Stimulated activated CD8-positive, alpha-beta memory T cell treated with anti-CD3 and anti-CD28 coated beads, Interleukin-4, amount 100 ng/mL, for 1 hour (primary cell): ENCODE measurements around the gene SFI1.
"Not testable (repeated sequence)": the region's sequence is repeated elsewhere in the genome, so short reads cannot be mapped to it uniquely, and the experiment has no call there.

Source experiments
- DNase-seq, 2 donors: peaks; one replicate each; pipeline ENCODE4 v3.0.0-alpha.2; 2020; ENCODE audit warnings: low read depth in 2 of 2, low spot score in 1 of 2

SFI1 gene

GRCh38 chr22:31540166-31540565 lies 43.8 kb downstream of the SFI1 start:
- DNase-seq: not testable (repeated sequence)

GRCh38 chr22:31540966-31541365 lies 44.6 kb downstream of the SFI1 start:
- no peak for DNase-seq

GRCh38 chr22:31544481-31545480 lies 48.4 kb downstream of the SFI1 start:
- no peak for DNase-seq

- DNase-seq: no peak
These were observed 54.6 kb downstream of the SFI1 start for GRCh38 chr22:31550871-31551370.

- DNase-seq: no peak
These were observed 60.4 kb downstream of the SFI1 start for GRCh38 chr22:31556627-31557203.

GRCh38 chr22:31558546-31558945 lies 62.2 kb downstream of the SFI1 start:
- DNase-seq: not testable (repeated sequence)

GRCh38 chr22:31561238-31561887 lies 65.0 kb downstream of the SFI1 start:
- DNase-seq: peak in 1 of 2 donors; percentile 11

GRCh38 chr22:31561970-31562369 lies 65.6 kb downstream of the SFI1 start:
- no peak for DNase-seq

GRCh38 chr22:31566484-31566883 lies 70.1 kb downstream of the SFI1 start:
- DNase-seq: no peak

- no peak for DNase-seq
These were observed 70.9 kb downstream of the SFI1 start for GRCh38 chr22:31567196-31567595.

- no peak for DNase-seq
These were observed 71.4 kb downstream of the SFI1 start for GRCh38 chr22:31567702-31568101.

DNA sequence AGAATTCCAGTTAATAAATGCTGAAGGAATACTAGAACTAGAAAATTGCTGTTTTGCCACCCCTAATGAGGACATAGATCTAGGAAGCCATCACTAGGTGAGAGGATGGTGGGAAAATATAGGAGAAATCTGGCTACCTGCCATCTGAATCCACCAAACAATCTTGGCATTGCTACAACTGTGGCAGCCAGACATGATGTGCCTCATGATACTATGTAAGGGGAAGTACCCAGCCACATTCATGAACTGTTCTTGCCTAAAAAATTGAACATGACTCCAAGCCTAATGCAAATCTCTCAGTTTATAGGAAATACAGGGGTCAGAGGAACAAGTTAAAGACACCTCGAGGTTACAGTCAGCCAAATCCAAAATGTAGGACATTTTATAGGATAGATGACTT lies 72.8 kb downstream of the SFI1 start:
- DNase-seq: no peak

GRCh38 chr22:31572939-31573338 lies 76.6 kb downstream of the SFI1 start:
- no peak for DNase-seq

DNA sequence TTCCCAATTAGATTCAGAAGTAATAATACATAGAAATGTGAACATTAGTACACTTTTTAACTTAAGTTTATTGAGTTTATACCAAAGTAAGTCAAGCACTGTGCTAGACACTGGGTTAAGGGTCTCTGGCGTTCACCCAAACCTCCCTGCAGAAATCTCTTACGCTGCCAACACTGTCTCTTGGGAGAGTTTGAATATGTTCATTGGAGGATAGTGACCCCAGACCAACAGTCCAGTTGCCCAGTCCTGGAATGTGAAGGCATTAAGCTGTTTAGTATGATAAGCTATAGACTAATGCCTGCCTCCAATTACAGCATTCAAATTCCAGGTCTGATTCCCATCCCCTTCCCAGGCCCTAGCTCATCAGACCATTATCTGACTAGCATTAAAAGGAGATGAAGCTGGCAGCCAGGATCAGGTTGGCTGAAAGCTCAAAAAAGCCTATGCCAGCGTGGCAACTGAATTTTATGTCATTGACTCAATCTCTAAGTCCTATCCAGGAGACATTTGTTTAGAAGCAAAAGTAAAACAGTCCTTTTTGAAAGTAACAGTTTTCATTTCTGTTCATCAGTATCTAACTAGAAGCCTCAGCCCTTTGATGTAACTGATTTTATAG lies 77.8 kb downstream of the SFI1 start:
- no peak for DNase-seq

DNA sequence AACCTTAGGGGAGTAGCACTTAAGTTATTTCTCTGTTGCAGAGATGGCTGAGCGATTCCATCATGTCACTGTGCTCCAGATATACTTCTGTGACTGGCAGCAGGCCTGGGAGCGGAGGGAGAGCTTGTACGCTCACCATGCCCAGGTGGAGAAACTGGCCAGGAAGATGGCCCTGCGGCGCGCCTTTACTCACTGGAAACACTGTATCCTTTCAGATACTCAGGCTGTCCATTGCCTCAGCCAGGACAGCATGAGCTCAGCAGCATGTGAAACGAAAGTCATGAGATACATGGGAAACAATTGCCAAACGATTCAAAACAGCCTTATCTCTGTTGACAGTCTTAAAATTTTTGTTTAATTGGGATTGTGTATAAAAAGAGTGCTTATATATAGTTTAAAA lies 78.9 kb downstream of the SFI1 start:
- no peak for DNase-seq

DNA sequence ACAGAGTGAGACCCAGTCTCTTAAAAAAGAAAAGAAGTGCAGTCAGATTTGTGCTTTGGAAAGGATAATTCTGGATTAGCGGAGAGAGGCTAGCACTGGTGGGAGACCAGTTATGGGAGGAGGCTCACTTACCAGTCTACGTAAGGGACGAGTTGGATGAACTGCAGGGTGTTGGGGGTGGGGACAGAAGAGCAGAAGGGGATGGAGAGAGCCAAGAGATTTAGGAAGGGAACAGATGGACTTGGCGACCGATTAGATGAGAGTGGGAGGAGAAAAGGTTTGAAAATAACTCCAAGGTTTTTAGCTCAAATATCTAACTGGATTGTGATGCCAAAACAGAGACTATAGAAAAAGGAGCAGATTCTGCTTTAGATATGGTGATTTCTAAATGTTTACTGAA lies 81.4 kb downstream of the SFI1 start:
- no peak for DNase-seq

DNA sequence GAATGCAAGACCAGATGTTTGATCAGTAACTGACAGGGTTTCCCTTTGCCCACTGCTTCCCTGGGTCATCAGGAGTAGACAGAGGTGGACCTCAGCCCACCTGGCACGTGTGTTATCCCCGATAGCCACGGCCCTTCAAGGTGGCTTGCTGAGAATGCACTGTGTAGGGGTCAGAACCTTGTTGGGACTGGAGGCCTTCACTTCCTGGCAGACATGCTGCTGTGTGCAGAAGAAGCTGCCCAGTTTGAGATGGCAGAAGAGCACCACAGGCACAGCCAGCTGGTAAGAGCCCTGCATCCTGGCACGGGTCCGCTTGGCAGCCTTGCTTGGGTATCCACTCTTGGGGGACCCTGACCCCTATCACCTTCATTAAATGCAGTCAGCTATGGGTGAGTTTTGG lies 81.8 kb downstream of the SFI1 start:
- DNase-seq: no peak

GRCh38 chr22:31579835-31580242 lies 83.5 kb downstream of the SFI1 start:
- no peak for DNase-seq

GRCh38 chr22:31583861-31584485 lies 87.6 kb downstream of the SFI1 start:
- DNase-seq: no peak

DNA sequence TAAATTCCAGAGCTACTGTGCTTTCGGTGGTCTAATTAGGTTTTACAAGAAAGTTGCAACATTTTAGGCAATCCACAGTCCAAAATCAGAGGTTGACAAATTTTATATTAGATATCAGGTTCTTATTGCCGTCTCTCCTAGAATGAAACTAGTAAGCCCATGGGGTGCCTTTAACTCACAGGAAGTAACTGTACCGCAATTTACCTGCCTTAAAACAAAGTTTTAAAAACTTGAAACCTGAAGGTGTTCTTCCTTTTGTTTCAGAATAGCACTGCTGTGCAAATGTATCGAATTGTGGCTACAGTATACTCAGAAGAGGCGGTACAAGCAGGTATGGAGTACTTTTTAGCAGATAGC lies 88.4 kb downstream of the SFI1 start:
- DNase-seq: no peak
